GM12878 (cell line): ENCODE results near the gene NFIL3. TPM values are rescaled to one million over a fixed set of nuclear protein-coding genes. Genes with fewer than 3 reads are reported as not detected.
"Not testable (repeated sequence)": the region's sequence is repeated elsewhere in the genome, so short reads cannot be mapped to it uniquely, and the experiment has no call there.

Source experiments
- ATAC-seq: fragments of 200-7000 bp; cut with Tn5 transposase; 3 replicates; pipeline ENCODE4 v1.9.1; 2020; ENCODE audit warnings: mild to moderate bottlenecking, moderate library complexity
- BruUV-seq: library from RNA; stranded (reverse); fragments of 400-500 nt; replicated peaks from 2 replicates; lab custom pipeline; 2021; lab: Mats Ljungman, UMichigan
- CTCF ChIA-PET: fragments of 300-600 bp; sonication (Branson Sonifier 250); formaldehyde crosslinking; extraction: SDS; loops from one replicate; lab custom pipeline; 2021; ENCODE audit warnings: inconsistent platforms; lab: Yijun Ruan, JAX
- POLR2A ChIA-PET: fragments of 350-600 bp; formaldehyde crosslinking; extraction: SDS; loops from one replicate; lab custom pipeline; 2021; ENCODE audit warnings: inconsistent platforms; lab: Charles Lee
- RAD21 ChIA-PET: fragments of 300-600 bp; sonication (Branson Sonifier 250); formaldehyde crosslinking; loops from one replicate; lab custom pipeline; 2023; ENCODE audit warnings: antibody characterized with exemption; ENCODE audit not compliant: unreplicated experiment; lab: Charles Lee
- SMC1A ChIA-PET: fragments of 300-600 bp; sonication (Branson Sonifier 250); formaldehyde crosslinking; loops from one replicate; lab custom pipeline; 2023; ENCODE audit not compliant: unreplicated experiment, uncharacterized antibody; lab: Charles Lee
- DNase-seq: peaks from one replicate; pipeline ENCODE4 v3.0.0-alpha.2; 2011; ENCODE audit warnings: low read depth, low spot score
- FAIRE-seq: peaks from 3 replicates; lab custom pipeline; 2011; peaks lifted over from hg19 to GRCh38; lab: Jason Lieb, UNC
- H2AFZ ChIP-seq: 2 replicates; pipeline ENCODE4 v1.6.0; 2011; ENCODE audit warnings: low read depth, low read length, control low read depth; ENCODE audit not compliant: control insufficient read depth
- H3K27ac ChIP-seq: 2 replicates; pipeline ENCODE4 v1.5.1; 2011; ENCODE audit warnings: control low read depth; ENCODE audit not compliant: control insufficient read depth, insufficient read depth
- H3K27me3 ChIP-seq, 2 experiments: replicated peaks in 1 of 2; 2 replicates each; pipeline versions ENCODE4 v1.6.0 to v1.6.1; 2011; ENCODE audit warnings: low read length in 1 of 2; ENCODE audit not compliant: control insufficient read depth in 2 of 2, insufficient read depth in 2 of 2
- H3K36me3 ChIP-seq, 2 experiments: 2 replicates each; pipeline ENCODE4 v1.5.1; 2011; ENCODE audit warnings: low read length in 1 of 2; ENCODE audit not compliant: control insufficient read depth in 2 of 2, insufficient read depth in 2 of 2
- H3K4me1 ChIP-seq: 2 replicates; pipeline ENCODE4 v1.6.1; 2011; ENCODE audit warnings: mild to moderate bottlenecking, low read length, moderate library complexity, mixed read lengths; ENCODE audit not compliant: control insufficient read depth, insufficient read depth
- H3K4me2 ChIP-seq: 2 replicates; pipeline ENCODE4 v1.6.0; 2011; ENCODE audit warnings: control low read depth; ENCODE audit not compliant: control insufficient read depth, insufficient read depth
- H3K4me3 ChIP-seq: fragments of 200-600 bp; sonication (generic); 2 replicates; pipeline ENCODE4 v1.5.1; 2016
- H3K79me2 ChIP-seq: 2 replicates; pipeline ENCODE4 v1.6.0; 2011; ENCODE audit warnings: low read length; ENCODE audit not compliant: control insufficient read depth, insufficient read depth
- H3K9ac ChIP-seq: 2 replicates; pipeline ENCODE4 v1.8.0; 2011; ENCODE audit warnings: low read length, control low read depth, mixed read lengths; ENCODE audit not compliant: control insufficient read depth, insufficient read depth
- H3K9me3 ChIP-seq: replicated peaks from 3 replicates; pipeline ENCODE4 v1.5.1; 2011; ENCODE audit warnings: mild to moderate bottlenecking, low read length; ENCODE audit not compliant: control insufficient read depth, insufficient read depth
- H4K20me1 ChIP-seq: 2 replicates; pipeline ENCODE4 v1.6.0; 2011; ENCODE audit not compliant: control insufficient read depth, insufficient read depth
- SMAD5 ChIP-seq: IDR thresholded peaks from 2 replicates; pipeline ENCODE4 v1.6.1; 2016; ENCODE audit warnings: antibody characterized with exemption, low read depth
- WGBS: methylation state at CpG from one replicate; pipeline ENCODE4 v1.1.6; 2016; ENCODE audit warnings: low lambda C conversion rate; ENCODE audit not compliant: insufficient replicate concordance, insufficient coverage; ENCODE audit errors: missing lambda C conversion rate; 5-methylcytosine and 5-hydroxymethylcytosine counted together
- in situ Hi-C: fragments of 300-500 bp; cut with MboI; formaldehyde crosslinking; loops from 9 replicates; pipeline ENCODE4 v1.14.3; 2018; ENCODE audit warnings: mixed read lengths
- intact Hi-C: fragments of 100-400 bp; cut with micrococcal nuclease; formaldehyde crosslinking; loops from one replicate; pipeline ENCODE4 v1.14.2; 2022; ENCODE audit not compliant: unreplicated experiment
- polyA plus RNA-seq, 11 experiments: library from polyadenylated mRNA; depleted of rRNA in 4 of 11; unstranded in 6 of 11; stranded (reverse) in 5 of 11; fragments of >200 nt; fragmentation: Nextera tagmentation in 4 of 11; fragmentation: Illumina TruSeq in 1 of 11; extraction: Ambion mirVana in 4 of 11; extraction: Trizol in 1 of 11; gene quantifications; 1 replicate in 1 of 11; 2 replicates in 10 of 11; pipeline versions ENCODE4 v1.2.1 to v1.2.3, GENCODE V29; 2011 to 2016; ENCODE audit warnings: inconsistent platforms in 2 of 11, missing spikeins in 2 of 11, low read depth in 1 of 11
- total RNA-seq, 4 experiments: library from RNA; depleted of rRNA in 3 of 4; stranded (reverse); fragments of >200 nt in 3 of 4; fragmentation: Illumina TruSeq in 1 of 4; extraction: Trizol in 1 of 4; gene quantifications; 2 replicates each; pipeline versions ENCODE4 v1.2.1 to v1.2.3, GENCODE V29; 2013 to 2021
- TF ChIP-seq, protein P1 (sequence below): fragments of 450-650 bp; conservative IDR thresholded peaks from 2 replicates; pipeline ENCODE4 v1.6.1; 2017; ENCODE audit warnings: mild to moderate bottlenecking, moderate library complexity

Gene NFIL3
- total and polyA plus RNA-seq, 10 of the 15 experiments (the other 5 are each of a cell fraction or from before 2014, with no cell fraction given) = 0.18 to 1.0 (median 0.36) TPM; not detected in 3

DNA sequence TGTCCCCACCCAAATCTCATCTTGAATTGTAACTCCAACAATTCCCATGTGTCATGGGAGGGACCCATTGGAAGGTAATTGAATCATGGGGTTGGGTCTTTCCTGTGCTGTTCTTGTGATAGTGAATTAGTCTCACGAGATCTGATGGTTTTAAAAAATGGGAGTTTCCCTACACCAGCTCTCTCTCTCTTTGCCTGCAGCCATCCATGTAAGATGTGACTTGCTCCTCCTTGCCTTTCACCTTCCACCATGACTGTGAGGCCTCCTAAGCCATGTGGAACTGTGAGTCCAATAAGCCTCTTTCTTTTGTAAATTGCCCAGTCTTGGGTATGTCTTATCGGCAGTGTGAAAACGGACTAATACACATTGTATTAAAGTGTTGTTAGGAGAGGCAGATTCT, 45.6 kb downstream of the NFIL3 start:
- H3K9ac ChIP-seq, intact Hi-C loops, in situ Hi-C loops, H3K36me3 ChIP-seq, H3K9me3 ChIP-seq, H3K27me3 ChIP-seq, H4K20me1 ChIP-seq, H3K4me3 ChIP-seq, RAD21 ChIA-PET, H3K4me2 ChIP-seq, FAIRE-seq, H3K4me1 ChIP-seq, ATAC-seq, DNase-seq, H3K27ac ChIP-seq, H2AFZ ChIP-seq, H3K79me2 ChIP-seq, BruUV-seq, CTCF ChIA-PET: not testable (repeated sequence)
- ChIA-PET SMC1A (interaction anchor here (0.9 kb wide), 1 partner anchor 48 kb away, joined by 3 read pairs; no protein-coding TSS in a partner anchor), POLR2A (interaction anchor here (0.5 kb wide), 1 partner anchor 12 kb away, joined by 9 read pairs; no protein-coding TSS in a partner anchor)
- 81% methylated on average over 3 of the region's 3 CpGs for WGBS

DNA sequence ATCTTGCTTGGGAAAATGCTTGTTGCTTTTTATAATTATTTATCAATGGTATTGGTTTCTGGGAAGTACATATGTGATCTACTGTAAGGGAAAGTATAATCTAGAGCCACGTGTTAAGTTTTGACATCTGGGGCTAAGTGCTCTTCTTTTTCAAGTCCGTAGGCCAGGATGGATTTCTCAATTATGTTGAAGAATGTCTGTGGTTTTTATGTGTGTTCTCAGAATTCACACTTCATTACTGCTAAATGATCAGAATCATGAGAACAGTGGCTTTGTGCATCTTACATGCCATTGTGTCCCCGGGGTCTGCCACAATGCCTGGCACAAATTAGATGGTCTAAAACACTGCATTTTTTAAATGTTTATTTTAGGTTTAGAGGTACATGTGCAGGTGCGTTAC, 47.4 kb downstream of the NFIL3 start:
- Histone ChIP-seq H3K9ac (no peak overlapping the region), H4K20me1 (no peaks in the 10 kb centered on the region), H3K4me2 (no peak overlapping the region), H3K27me3 (no peaks in the 10 kb centered on the region; a peak in 1 of 4 replicates), H3K36me3 (no peaks in the 10 kb centered on the region)
- BruUV-seq = no TSS peak
- in situ Hi-C loops (no loop called here), intact Hi-C loops (no loop called here)
- WGBS = 18% methylated on average over 4 of the region's 4 CpGs
- SMC1A ChIA-PET = interaction anchor here (0.9 kb wide), 1 partner anchor 97 kb away, joined by 3 read pairs; no protein-coding TSS in a partner anchor
- no peak for ATAC-seq
- POLR2A ChIA-PET = no interaction called here
- TF ChIP-seq, protein P1, sequence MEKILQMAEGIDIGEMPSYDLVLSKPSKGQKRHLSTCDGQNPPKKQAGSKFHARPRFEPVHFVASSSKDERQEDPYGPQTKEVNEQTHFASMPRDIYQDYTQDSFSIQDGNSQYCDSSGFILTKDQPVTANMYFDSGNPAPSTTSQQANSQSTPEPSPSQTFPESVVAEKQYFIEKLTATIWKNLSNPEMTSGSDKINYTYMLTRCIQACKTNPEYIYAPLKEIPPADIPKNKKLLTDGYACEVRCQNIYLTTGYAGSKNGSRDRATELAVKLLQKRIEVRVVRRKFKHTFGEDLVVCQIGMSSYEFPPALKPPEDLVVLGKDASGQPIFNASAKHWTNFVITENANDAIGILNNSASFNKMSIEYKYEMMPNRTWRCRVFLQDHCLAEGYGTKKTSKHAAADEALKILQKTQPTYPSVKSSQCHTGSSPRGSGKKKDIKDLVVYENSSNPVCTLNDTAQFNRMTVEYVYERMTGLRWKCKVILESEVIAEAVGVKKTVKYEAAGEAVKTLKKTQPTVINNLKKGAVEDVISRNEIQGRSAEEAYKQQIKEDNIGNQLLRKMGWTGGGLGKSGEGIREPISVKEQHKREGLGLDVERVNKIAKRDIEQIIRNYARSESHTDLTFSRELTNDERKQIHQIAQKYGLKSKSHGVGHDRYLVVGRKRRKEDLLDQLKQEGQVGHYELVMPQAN = no peak
- TF ChIP-seq SMAD5 = no peak
- TF ChIP-seq, all 136 proteins: peak for 0
- CTCF ChIA-PET = no interaction called here
- RAD21 ChIA-PET = interaction anchor here (0.7 kb wide), 1 partner anchor 9 kb away, joined by 3 read pairs; no protein-coding TSS in a partner anchor
- DNase-seq = no peak
- H3K4me1 ChIP-seq = no peaks in the 10 kb centered on the region
- H3K79me2 ChIP-seq = no peaks in the 10 kb centered on the region
- FAIRE-seq = no peak
- H3K4me3 ChIP-seq = no peak overlapping the region
- H2AFZ ChIP-seq = no peak overlapping the region
- H3K27ac ChIP-seq = no peak overlapping the region
- H3K9me3 ChIP-seq = no peaks in the 10 kb centered on the region; the same call in 2 of the 3 replicates
